GM13976 (cell line): ENCODE data around the gene SMIM29.
A peak's percentile ranks its signal among the peaks of the same experiment; 100 is the strongest.

Experiments
- DNase-seq: peaks from one replicate; pipeline ENCODE4 v3.0.0; 2012; ENCODE audit warnings: low spot score
- in situ Hi-C: fragments of 300-500 bp; cut with MboI; formaldehyde crosslinking; loops from one replicate; pipeline ENCODE4 v1.12.0; 2022; ENCODE audit warnings: low sequenced_read_pairs, mixed read lengths, inconsistent platforms; ENCODE audit not compliant: unreplicated experiment
- TF ChIP-seq, protein P1 (sequence below): IDR thresholded peaks from 2 replicates; pipeline ENCODE4 v1.5.1; 2012; ENCODE audit warnings: borderline replicate concordance, mild to moderate bottlenecking; ENCODE audit not compliant: insufficient read depth; ENCODE audit errors: extremely low read depth, missing control alignments, control extremely low read depth

SMIM29 gene

DNA sequence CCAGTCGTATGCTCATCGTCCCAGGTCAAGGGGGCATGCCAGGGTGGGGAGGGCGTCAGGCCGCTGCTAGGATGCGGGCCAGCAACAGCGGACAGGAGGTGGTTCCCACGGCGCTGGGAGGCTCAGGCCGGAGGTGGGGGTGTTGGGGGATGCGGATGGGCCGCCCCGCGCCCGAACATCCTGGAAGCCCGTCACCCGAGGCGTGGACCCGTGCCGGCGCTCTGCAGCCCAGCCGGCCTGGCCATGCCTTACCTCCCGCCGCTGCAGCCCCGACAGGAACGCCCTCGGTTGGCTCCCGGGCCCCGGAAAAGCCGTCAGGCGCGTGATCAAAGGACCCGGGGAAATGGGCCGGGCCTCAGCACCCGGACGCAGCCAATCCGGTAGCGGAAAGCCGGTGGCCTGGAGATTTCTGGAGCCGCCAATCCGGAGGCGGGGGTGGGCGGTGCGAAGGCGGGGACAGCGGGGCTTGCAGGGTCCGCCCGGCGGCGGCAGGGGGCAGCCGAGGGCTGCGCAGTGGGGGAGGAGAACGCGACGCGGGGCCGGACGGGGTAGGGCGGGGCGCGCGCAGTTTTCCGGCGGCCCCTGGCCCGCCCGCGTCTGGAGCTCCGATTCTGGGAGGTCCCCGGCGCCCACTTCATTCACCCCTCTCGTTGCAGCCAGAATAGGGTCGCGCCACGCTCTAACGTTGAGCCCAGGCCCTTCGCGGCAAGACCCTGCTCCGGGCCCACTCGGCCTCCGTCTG, at the start of gene SMIM29:
TSS of gene SMIM29 (minus strand) at position 280 of the 742 bp plus-strand sequence. CDS start 1,215 bp downstream, outside the sequence.
- peak; percentile 97 for DNase-seq
- in situ Hi-C loops = loop anchor here (10.0 kb wide), 2 partner anchors 54 to 166 kb away; no protein-coding TSS in a partner anchor
- TF ChIP-seq, protein P1, sequence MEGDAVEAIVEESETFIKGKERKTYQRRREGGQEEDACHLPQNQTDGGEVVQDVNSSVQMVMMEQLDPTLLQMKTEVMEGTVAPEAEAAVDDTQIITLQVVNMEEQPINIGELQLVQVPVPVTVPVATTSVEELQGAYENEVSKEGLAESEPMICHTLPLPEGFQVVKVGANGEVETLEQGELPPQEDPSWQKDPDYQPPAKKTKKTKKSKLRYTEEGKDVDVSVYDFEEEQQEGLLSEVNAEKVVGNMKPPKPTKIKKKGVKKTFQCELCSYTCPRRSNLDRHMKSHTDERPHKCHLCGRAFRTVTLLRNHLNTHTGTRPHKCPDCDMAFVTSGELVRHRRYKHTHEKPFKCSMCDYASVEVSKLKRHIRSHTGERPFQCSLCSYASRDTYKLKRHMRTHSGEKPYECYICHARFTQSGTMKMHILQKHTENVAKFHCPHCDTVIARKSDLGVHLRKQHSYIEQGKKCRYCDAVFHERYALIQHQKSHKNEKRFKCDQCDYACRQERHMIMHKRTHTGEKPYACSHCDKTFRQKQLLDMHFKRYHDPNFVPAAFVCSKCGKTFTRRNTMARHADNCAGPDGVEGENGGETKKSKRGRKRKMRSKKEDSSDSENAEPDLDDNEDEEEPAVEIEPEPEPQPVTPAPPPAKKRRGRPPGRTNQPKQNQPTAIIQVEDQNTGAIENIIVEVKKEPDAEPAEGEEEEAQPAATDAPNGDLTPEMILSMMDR = peak; percentile 88

- peak; percentile 60 for DNase-seq
- TF ChIP-seq, protein P1 = no peak
- in situ Hi-C loops = no loop called here
These were observed 46.9 kb upstream of the SMIM29 start for GRCh38 chr6:34295721-34296120.

DNA sequence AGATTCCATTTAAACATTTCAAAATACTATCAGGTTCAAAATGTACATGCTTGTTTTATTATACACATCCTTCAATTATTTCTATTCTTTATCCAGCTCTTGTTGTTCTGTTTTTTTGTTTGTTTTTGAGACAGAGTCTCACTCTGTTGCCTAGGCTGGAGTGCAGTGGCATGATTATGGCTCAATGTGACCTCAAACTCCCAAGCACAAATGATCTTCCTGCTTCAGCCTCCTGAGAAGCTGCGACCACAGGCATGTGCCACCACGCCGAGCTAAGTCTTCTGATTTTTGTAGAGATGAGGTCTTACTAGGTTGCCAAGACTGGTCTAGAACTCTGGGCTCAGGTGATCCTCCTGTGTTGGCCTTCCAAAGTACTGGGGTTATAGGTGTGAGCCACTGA, 44.1 kb upstream of the SMIM29 start:
- no peak for DNase-seq
- TF ChIP-seq, protein P1 = no peak
- in situ Hi-C loops = no loop called here

- TF ChIP-seq, protein P1 = no peak
- in situ Hi-C loops = no loop called here
- no peak for DNase-seq
These were observed 40.3 kb upstream of the SMIM29 start for GRCh38 chr6:34289137-34289536.

DNA sequence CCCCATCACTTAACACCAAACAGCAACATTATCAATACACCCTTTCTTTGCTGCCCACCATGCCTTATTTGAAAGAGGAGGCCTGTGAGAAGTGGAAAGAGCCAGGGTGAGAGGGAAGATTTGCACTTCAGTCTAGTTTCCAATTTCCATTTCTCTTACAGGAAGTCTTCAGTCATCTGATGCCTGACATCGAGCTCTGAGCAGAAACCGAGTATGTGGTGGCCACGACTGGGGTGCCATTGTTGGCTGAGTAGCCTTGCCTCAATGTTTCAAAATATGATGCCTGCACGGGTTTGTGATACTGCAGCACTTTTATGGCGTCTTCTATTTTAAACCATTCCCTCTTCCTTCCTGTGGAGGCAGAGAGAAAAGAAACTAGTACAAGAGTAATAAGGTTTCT, 39.8 kb upstream of the SMIM29 start:
- in situ Hi-C loops = no loop called here
- DNase-seq = peak; percentile 50
- TF ChIP-seq, protein P1 = no peak

- in situ Hi-C loops = no loop called here
- DNase-seq = no peak
- TF ChIP-seq, protein P1 = no peak
These were observed 36.8 kb upstream of the SMIM29 start for GRCh38 chr6:34285448-34286164.
